ENCODE data around the gene MEFV.
"Not testable (repeated sequence)": the region's sequence is repeated elsewhere in the genome, so short reads cannot be mapped to it uniquely, and the experiment has no call there.

The MEFV gene

DNA sequence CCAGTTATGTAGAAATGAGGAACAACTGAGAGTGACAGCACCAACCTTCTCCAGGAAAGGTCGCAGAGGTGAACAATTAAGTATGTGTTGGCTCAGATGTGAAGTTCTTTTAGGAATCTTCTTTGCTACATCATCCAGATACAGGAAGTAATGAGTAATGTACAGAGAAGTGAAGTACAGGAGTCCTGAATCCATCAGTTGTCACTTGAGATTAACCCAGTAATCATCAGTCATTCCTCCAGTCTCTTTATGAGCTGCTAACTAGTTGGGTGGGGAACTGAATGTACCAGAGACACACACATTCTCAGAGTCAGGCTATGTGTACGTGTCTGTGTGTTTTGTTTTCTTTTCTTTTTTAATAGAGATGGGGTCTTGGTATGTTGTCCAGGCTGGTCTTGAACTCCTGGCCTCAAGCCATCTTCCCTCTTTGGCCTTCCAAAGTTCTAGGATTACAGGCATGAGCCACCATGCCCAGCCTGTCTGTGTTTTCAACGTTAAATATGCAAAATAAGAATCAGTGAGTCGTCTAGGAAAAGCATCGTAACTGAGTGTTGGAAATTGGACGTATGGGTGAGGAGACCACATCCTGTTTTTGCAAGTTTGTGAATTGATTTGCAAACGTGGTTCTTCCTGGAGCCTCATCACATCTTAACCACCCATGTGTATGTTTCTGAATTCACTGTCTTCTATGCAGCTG is 41.4 kb downstream of the MEFV start:
- no peak overlapping the region for H3K27ac ChIP-seq
- no peak for TF ChIP-seq ZFX (IDR thresholded peaks at IDR 0.05; ENCODE audit: borderline replicate concordance)

DNA sequence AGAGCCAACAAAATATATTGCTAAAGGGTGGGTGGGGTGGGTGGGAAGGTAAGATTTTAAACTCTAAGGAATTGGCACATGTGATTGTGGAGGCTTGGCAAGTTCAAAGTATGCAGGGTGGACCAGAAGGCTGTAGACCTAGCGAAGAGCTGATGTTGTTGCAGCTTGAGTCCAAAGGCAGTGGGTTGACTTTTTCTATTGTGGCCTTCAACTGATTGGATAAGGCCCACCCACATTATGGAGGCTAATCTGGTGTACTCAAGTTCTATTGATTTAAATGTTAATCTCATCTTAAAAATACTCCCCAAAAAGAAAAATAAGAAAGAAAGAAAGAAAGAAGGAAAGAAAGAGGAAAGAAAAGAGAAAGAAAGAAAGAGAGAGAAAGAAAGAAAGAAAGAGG is 43.9 kb downstream of the MEFV start:
- no peak overlapping the region for H3K27ac ChIP-seq
- TF ChIP-seq, protein P1, sequence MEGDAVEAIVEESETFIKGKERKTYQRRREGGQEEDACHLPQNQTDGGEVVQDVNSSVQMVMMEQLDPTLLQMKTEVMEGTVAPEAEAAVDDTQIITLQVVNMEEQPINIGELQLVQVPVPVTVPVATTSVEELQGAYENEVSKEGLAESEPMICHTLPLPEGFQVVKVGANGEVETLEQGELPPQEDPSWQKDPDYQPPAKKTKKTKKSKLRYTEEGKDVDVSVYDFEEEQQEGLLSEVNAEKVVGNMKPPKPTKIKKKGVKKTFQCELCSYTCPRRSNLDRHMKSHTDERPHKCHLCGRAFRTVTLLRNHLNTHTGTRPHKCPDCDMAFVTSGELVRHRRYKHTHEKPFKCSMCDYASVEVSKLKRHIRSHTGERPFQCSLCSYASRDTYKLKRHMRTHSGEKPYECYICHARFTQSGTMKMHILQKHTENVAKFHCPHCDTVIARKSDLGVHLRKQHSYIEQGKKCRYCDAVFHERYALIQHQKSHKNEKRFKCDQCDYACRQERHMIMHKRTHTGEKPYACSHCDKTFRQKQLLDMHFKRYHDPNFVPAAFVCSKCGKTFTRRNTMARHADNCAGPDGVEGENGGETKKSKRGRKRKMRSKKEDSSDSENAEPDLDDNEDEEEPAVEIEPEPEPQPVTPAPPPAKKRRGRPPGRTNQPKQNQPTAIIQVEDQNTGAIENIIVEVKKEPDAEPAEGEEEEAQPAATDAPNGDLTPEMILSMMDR (IDR thresholded peaks at IDR 0.05), result no peak
- no peak for TF ChIP-seq ZFX (IDR thresholded peaks at IDR 0.05; ENCODE audit: borderline replicate concordance)

DNA sequence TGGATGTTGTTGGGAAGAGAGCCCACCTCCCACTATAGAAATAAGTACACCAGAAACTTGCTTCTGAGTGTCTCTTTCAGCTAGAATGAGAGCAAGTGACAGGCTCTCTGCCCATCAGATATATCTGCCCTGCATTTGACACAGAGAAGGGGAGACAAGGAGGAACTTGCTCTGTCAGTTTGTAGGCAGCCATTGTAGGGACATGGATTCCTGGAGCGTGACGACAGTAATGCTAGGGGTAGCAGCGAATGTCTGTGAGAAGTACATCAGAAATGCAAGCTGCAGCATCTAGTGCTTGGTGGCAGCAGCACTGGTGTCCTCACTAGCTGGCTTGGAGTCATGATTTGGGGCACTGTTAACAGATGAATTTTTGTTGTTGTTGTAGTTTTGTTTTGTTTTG is 44.4 kb downstream of the MEFV start:
- no peak overlapping the region for H3K27ac ChIP-seq
- TF ChIP-seq ZFX (IDR thresholded peaks at IDR 0.05; ENCODE audit: borderline replicate concordance), result no peak
- TF ChIP-seq, protein P1 (IDR thresholded peaks at IDR 0.05), result no peak

DNA sequence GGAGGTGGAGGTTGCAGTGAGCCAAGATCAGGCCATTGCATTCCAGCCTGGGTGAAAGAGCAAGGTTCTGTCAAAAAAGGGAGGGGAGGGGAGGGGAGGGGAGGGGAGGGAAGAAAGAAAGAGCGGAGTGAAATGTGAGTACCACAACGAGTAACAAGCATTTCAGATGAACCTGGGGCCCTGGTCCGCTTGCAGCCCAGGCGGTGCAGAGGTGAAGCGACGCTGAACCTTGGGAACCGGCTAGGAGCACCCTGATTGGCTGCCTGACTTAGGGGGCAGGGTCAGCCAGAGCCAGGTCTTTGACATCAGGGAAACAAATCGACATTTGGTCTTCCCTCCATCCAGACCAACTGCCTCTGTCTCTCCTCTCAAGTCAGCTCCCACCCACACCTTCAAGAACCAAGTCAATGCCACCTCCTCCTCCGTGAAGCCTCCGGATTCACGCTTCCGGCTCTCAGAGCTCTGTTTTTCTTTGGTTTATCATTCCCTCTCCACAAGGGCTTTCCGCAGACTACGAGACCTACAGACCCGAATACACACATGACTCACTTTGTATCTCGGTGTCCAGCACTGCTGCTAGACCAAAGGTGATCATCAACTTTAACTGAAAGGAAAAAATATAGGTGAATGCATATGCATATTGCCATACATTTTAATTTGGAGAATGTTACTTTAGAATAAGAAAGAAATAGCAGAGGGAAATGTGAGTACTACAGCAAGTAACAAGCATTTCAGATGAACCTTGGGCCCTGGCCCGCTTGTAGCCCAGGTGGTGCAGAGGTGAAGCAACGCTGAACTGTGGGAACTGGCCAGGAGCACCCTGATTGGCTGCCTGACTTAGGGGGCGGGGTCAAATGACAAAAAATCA is 49.1 kb downstream of the MEFV start:
- H3K27ac ChIP-seq, result no peak overlapping the region
- TF ChIP-seq, protein P1 (IDR thresholded peaks at IDR 0.05), result no peak
- TF ChIP-seq ZFX (IDR thresholded peaks at IDR 0.05; ENCODE audit: borderline replicate concordance), result no peak

DNA sequence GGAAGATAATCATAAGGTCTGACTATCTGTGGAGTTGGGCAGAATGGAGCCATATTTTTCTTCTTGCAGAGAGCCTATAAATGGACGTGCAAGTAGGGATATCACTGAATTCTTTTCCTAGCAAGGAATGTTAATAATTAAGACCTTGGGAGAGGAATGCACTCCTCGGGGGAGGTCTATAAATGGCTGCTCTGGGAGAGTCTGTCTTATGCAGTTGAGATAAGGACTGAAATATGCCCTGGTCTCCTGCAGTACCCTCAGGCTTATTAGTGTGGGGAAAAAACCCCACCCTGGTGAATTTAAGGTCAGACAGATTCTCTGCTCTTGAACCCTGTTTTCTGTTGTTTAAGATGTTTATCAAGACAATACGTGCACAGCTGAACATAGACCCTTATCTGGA is 50.5 kb downstream of the MEFV start:
- H3K27ac ChIP-seq, result not testable (repeated sequence)

DNA sequence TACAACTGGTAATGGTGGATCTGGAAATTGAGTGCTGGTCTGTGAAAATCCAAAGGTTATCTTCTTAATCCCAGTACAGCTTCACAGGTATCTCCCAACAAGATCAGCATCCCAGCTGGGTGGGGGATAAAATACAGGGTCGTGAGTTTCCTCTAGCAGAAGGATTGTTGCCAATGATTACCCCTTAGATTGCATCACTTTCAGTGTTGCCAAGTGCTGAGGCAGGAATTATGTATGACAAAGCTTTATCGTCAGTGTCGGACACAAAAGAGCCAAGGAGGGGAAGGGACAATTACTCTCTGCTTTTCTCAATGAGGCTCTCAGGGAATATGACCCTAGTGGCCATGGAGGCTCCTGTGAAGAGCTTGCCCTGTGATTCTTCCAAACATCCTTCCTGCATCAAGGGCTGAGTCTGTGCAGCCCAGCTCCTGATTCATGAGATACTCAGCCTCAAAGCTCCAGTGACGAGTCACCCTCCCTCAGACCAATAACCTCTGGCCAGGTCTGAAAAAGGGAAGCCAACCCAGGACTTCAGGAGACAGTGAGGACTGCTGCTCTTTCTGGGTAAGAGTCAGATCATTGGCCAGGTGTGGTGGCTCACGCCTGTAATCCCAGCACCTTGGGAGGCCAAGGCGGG is 53.4 kb downstream of the MEFV start:
- no peak for TF ChIP-seq ZFX (IDR thresholded peaks at IDR 0.05; ENCODE audit: borderline replicate concordance)
- TF ChIP-seq, protein P1 (IDR thresholded peaks at IDR 0.05), result no peak
- no peak overlapping the region for H3K27ac ChIP-seq

DNA sequence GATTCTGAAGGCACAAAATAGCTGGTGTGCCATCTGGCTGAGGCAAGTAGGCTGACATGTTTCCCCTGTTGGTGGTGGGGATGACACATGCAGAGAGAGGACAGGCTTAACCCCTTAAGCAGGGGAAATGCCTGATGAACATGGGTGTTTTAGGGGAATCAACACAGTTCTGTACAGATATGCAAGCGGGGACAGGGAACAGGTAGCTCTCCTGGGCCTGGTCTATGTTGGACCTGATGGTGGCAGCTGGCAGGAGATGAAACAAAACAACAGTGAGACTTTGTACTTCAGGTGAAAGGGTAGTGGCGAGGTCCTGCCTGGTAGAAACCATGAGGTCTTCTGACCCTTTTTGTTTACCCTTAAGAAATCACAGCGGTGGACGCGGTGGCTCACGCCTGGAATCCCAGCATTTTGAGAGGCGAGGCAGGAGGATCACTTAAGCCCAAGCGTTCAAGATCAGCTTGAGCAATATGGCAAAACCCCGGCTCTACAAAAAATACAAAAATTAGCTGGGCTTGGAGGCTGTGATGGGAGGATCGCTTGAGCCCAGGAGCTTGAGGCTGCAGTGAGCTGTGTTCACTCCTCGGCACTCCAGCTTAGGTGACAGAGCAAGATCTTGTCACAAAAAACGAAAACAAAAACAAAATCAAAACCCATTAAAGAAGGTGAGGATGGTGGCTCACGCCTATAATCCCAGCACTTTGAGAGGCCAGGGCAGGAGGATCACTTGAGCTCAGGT is 57.9 kb downstream of the MEFV start:
- no peak overlapping the region for H3K27ac ChIP-seq
- no peak for TF ChIP-seq ZFX (IDR thresholded peaks at IDR 0.05; ENCODE audit: borderline replicate concordance)
- TF ChIP-seq, protein P1 (IDR thresholded peaks at IDR 0.05), result no peak

DNA sequence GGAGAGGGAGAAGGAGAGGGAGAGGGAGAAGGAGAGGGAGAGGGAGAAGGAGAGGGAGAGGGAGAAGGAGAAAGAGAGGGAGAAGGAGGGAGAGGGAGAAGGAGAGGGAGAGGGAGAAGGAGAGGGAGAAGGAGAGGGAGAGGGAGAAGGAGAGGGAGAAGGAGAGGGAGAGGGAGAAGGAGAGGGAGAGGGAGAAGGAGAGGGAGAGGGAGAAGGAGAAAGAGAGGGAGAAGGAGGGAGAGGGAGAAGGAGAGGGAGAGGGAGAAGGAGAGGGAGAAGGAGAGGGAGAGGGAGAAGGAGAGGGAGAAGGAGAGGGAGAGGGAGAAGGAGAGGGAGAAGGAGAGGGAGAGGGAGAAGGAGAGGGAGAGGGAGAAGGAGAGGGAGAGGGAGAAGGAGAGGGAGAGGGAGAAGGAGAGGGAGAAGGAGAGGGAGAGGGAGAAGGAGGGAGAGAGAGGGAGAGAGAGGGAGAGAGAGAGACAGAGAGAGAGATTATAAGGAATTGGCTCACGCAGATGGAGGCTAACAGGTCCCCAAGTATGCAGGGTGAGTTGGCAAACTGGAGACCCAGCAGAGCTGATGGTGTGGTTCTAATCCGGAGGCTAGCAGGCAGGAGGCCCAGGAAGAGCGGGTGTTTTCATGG is 58.6 kb downstream of the MEFV start:
- not testable (repeated sequence) for H3K27ac ChIP-seq

Measured in 22Rv1 (cell line).